Measurements from ENCODE around the gene CDKAL1. TPM values are rescaled to one million over a fixed set of nuclear protein-coding genes. Genes with fewer than 3 reads are reported as not detected.

CDKAL1 gene
- total and polyA plus RNA-seq, 2 of the 13 experiments (the other 11 are each of a cell fraction or from before 2014, with no cell fraction given), result 9.5 to 27.7 TPM

DNA sequence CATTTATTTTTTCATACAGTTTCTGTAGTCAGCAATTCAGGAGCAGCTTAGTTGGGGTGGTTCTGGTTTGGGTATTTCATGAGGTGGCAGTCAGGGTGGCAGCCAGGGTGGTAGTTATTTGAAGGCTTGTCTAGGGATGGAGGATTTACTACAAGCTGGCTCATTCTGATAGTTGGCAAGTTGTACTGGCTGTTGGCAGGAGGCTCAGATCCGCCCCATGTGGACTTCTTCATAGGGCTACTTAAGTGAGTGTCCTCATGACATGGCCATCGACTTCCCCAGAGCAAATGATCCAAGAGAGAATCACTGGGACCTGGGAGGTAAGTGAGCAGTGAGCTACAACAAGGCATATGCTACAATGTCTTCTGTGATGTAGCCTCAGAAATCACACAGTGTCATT, 22.4 kb upstream of the CDKAL1 start:
- peaks cover 18% of the 10 kb centered on the region for H3K4me1 ChIP-seq (ENCODE audit: insufficient read depth, low read length)
- H3K9me3 ChIP-seq (ENCODE audit: low read length), result no peaks in the 10 kb centered on the region
- no peaks in the 10 kb centered on the region for H4K20me1 ChIP-seq (ENCODE audit: insufficient read depth, low read length)
- H3K79me2 ChIP-seq (ENCODE audit: insufficient read depth, low read length), result no peaks in the 10 kb centered on the region
- H3K9ac ChIP-seq (ENCODE audit: insufficient read depth, low read depth, low read length), result no peak overlapping the region
- intact Hi-C loops (cut with micrococcal nuclease; ENCODE audit: unreplicated experiment) (no loop called here), in situ Hi-C loops (cut with HindIII; ENCODE audit: extremely low pct_ligation_motif_present, low pct_unique_long_range_greater_than_20kb) (no loop called here)
- no peaks in the 10 kb centered on the region for H3K36me3 ChIP-seq (replicated peaks in 1 of 2; ENCODE audit: control insufficient read depth in 1 of 2, insufficient read depth in 2 of 2, low read length in 2 of 2)
- TF ChIP-seq ZNF724P (CRISPR knock-in tag; IDR thresholded peaks at IDR 0.05; ENCODE audit: borderline replicate concordance), result no peak
- TF ChIP-seq TCF7 (IDR thresholded peaks at IDR 0.05; ENCODE audit: low read depth), result no peak
- no peak for TF ChIP-seq PAX8 (CRISPR knock-in tag; IDR thresholded peaks at IDR 0.05; ENCODE audit: borderline replicate concordance)
- TF ChIP-seq ZNF282 (IDR thresholded peaks at IDR 0.05; ENCODE audit: partially characterized antibody), result no peak
- no peak for TF ChIP-seq MIXL1 (CRISPR knock-in tag; IDR thresholded peaks at IDR 0.05)
- no peak for TF ChIP-seq FOXC1 (CRISPR knock-in tag; IDR thresholded peaks at IDR 0.05; ENCODE audit: borderline replicate concordance)
- TF ChIP-seq, protein P1, sequence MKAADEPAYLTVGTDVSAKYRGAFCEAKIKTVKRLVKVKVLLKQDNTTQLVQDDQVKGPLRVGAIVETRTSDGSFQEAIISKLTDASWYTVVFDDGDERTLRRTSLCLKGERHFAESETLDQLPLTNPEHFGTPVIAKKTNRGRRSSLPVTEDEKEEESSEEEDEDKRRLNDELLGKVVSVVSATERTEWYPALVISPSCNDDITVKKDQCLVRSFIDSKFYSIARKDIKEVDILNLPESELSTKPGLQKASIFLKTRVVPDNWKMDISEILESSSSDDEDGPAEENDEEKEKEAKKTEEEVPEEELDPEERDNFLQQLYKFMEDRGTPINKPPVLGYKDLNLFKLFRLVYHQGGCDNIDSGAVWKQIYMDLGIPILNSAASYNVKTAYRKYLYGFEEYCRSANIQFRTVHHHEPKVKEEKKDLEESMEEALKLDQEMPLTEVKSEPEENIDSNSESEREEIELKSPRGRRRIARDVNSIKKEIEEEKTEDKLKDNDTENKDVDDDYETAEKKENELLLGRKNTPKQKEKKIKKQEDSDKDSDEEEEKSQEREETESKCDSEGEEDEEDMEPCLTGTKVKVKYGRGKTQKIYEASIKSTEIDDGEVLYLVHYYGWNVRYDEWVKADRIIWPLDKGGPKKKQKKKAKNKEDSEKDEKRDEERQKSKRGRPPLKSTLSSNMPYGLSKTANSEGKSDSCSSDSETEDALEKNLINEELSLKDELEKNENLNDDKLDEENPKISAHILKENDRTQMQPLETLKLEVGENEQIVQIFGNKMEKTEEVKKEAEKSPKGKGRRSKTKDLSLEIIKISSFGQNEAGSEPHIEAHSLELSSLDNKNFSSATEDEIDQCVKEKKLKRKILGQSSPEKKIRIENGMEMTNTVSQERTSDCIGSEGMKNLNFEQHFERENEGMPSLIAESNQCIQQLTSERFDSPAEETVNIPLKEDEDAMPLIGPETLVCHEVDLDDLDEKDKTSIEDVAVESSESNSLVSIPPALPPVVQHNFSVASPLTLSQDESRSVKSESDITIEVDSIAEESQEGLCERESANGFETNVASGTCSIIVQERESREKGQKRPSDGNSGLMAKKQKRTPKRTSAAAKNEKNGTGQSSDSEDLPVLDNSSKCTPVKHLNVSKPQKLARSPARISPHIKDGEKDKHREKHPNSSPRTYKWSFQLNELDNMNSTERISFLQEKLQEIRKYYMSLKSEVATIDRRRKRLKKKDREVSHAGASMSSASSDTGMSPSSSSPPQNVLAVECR (CRISPR knock-in tag; IDR thresholded peaks at IDR 0.05; ENCODE audit: borderline replicate concordance), result no peak
- no peak for TF ChIP-seq ELF3 (CRISPR knock-in tag; IDR thresholded peaks at IDR 0.05)
- no peak for TF ChIP-seq U2AF1 (optimal IDR thresholded peaks at IDR 0.05; ENCODE audit: low read depth, low read length)
- TF ChIP-seq SALL2 (CRISPR knock-in tag; IDR thresholded peaks at IDR 0.05), result no peak
- TF ChIP-seq ZNF878 (CRISPR knock-in tag; IDR thresholded peaks at IDR 0.05), result no peak
- no peak for TF ChIP-seq ZNF350 (CRISPR knock-in tag; IDR thresholded peaks at IDR 0.05; ENCODE audit: borderline replicate concordance, low read depth)
- no peak for TF ChIP-seq ZFAT (CRISPR knock-in tag; conservative IDR thresholded peaks at IDR 0.05)
- TF ChIP-seq, protein P2, sequence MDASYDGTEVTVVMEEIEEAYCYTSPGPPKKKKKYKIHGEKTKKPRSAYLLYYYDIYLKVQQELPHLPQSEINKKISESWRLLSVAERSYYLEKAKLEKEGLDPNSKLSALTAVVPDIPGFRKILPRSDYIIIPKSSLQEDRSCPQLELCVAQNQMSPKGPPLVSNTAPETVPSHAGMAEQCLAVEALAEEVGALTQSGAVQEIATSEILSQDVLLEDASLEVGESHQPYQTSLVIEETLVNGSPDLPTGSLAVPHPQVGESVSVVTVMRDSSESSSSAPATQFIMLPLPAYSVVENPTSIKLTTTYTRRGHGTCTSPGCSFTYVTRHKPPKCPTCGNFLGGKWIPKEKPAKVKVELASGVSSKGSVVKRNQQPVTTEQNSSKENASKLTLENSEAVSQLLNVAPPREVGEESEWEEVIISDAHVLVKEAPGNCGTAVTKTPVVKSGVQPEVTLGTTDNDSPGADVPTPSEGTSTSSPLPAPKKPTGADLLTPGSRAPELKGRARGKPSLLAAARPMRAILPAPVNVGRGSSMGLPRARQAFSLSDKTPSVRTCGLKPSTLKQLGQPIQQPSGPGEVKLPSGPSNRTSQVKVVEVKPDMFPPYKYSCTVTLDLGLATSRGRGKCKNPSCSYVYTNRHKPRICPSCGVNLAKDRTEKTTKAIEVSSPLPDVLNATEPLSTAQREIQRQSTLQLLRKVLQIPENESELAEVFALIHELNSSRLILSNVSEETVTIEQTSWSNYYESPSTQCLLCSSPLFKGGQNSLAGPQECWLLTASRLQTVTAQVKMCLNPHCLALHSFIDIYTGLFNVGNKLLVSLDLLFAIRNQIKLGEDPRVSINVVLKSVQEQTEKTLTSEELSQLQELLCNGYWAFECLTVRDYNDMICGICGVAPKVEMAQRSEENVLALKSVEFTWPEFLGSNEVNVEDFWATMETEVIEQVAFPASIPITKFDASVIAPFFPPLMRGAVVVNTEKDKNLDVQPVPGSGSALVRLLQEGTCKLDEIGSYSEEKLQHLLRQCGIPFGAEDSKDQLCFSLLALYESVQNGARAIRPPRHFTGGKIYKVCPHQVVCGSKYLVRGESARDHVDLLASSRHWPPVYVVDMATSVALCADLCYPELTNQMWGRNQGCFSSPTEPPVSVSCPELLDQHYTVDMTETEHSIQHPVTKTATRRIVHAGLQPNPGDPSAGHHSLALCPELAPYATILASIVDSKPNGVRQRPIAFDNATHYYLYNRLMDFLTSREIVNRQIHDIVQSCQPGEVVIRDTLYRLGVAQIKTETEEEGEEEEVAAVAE (CRISPR knock-in tag; IDR thresholded peaks at IDR 0.05; ENCODE audit: borderline replicate concordance), result no peak
- TF ChIP-seq ZNF383 (CRISPR knock-in tag; IDR thresholded peaks at IDR 0.05; ENCODE audit: borderline replicate concordance), result no peak
- TF ChIP-seq MAFF (IDR thresholded peaks at IDR 0.05; ENCODE audit: low read depth, low read length), result no peak
- peaks cover 0 to 5% of the 10 kb centered on the region in 2 experiments; a peak in 1 of 5 replicates for H3K27me3 ChIP-seq (ENCODE audit: control insufficient read depth in 1 of 2, insufficient read depth in 2 of 2, low read length in 2 of 2)
- no peak overlapping the region for H2AFZ ChIP-seq (ENCODE audit: low read length)
- H3K4me2 ChIP-seq (ENCODE audit: low read depth, low read length), result no peak overlapping the region
- ChIA-PET POLR2A (no interaction called here), CTCF (ENCODE audit: low intra/inter-chr PET ratio, low total read pairs) (no interaction called here)
- H3K27ac ChIP-seq (ENCODE audit: extremely low read length, insufficient read depth, low read length), result no peak overlapping the region
- H3K4me3 ChIP-seq (replicated peaks in 1 of 3; ENCODE audit: insufficient read depth in 1 of 3, low read depth in 2 of 3, low read length in 3 of 3), result no peak overlapping the region
- DNase-seq (ENCODE audit: low spot score) (no peak), ATAC-seq (no peak), FAIRE-seq (no peak)
- 5% methylated on average over 2 of the region's 2 CpGs for WGBS (ENCODE audit: low lambda C conversion rate)
- no TSS peak for BruUV-seq (replicated peaks)
